ENCODE data around the gene ANKRD42. TPM values are rescaled to one million over a fixed set of nuclear protein-coding genes. Genes with fewer than 3 reads are reported as not detected.
A peak's percentile ranks its signal among the peaks of the same experiment; 100 is the strongest.

ANKRD42 gene
- total RNA-seq (2014; rRNA removed; shearing (Covaris generic)): 3.9 and 4.9 TPM in 2 replicates

DNA sequence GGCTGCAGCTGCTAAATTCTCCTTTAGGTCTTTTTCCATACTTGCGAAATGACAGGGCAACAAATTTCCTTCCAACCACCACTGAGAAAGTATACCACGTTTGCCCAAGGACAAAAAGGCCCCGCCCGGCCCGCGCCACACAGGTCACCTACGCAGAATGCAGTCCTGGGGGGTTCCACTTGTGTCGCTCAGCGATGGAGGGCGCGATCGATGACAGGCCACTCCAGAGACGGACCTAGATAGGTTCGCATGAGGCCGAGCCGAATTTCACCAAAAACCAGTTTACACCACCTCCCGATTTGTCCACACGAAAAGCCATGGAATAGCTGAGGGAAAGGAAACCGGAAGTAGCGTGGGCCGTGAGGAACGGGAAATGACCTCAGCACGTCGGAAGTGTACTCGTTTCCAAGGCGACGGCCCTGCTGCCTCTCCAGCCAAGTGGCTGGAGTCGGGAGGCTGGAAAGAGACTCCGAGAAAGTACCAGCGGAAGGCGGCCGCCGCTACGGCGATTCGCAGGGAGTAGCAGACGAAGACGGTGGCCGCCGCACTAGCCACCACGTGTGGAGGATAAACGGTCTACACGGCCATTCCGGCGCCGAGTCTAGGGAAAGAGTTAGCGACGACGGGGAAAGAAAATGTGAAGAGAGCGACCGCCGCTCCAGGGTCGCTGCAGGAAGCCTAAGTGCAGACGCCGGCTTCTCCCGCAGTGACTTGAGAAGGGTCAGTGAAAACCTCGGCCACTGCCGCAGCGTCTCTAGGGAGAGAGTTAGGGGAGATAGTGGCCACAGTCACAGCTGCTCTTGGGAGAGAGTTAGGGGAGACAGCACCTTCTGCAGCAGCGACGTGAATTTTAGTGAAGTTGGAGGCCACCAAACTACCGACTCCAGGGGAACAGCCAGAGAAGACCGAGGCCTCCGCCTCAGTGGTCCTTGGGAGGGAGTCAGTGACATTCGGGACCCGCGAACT lies at the start of gene ANKRD42:
ANKRD42 (plus strand) TSS at position 398 of the 966 bp plus-strand sequence. CDS start 959 bp downstream, outside the sequence.
- peak; percentile 96 for DNase-seq (ENCODE audit: low spot score)

GRCh38 chr11:83147895-83148294 lies 45.6 kb upstream of the ANKRD42 start:
- DNase-seq (ENCODE audit: low spot score): no peak

- DNase-seq (ENCODE audit: low spot score): no peak
These were observed 43.1 kb upstream of the ANKRD42 start for GRCh38 chr11:83150450-83150849.

- no peak for DNase-seq (ENCODE audit: low spot score)
These were observed 42.1 kb upstream of the ANKRD42 start for GRCh38 chr11:83151274-83151977.

DNA sequence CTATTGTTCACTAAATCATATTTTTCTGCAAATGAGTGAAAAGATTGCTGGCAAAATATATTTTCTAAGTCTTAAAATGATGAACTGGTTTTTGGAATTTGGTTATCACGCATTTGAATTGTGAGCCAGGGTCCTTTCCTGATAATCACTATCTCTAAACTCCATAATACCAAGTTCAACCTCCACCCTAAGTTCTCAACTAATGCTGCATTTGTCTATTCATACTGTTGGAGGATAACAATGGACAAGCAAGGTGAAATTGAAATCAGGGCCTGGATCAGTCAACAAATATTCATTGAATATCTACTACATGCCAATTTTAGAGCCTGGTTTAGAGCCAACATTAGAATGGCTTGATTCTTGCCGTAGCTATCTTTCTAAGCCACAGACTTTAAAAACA lies 41.2 kb upstream of the ANKRD42 start:
- no peak for DNase-seq (ENCODE audit: low spot score)

DNA sequence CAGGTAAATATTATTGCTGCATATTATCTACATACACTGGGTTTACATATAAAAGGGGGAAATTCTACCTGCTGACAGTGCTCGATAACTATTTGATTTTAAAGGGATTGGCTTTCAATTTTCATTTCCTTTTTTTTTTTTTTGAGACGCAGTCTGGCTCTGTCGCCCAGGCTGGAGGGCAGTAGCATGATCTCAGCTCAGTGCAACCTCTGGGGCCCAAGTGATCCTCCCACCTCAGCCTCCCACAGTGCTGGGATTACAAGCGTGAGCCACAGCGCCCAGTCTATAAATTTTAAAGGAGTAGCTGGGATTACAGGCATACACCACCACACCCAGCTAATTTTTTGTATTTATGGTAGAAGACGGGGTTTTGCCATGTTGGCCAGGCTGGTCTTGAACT lies 39.7 kb upstream of the ANKRD42 start:
- DNase-seq (ENCODE audit: low spot score): no peak

- DNase-seq (ENCODE audit: low spot score): peak; percentile 100
These were observed 37.1 kb upstream of the ANKRD42 start for GRCh38 chr11:83156144-83156995.

DNA sequence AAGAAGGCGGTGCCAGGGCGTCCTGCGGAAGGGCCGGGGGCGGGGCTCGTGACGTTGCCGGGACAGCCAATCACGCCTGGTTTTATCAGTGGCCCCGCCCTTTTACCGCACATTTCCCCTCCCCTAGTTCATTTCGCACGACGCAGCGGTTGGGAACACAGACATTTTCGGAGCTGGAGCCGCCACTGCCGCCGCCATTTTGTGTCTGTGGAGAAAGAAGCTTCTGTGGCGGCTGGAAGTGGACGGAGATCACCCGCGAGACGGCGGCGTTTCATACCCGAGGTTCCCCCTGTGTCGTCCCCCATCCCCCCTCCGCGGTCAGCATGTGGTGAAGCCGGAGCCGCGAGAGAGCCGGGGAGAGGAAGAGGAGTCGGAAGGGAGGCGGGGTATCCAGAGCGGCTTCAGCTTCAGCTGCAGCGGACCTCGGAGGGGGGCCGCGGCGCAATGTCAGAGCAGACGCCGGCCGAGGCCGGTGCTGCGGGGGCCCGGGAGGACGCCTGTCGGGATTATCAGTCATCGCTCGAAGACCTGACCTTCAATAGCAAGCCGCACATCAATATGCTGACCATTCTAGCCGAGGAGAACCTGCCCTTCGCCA lies 36.4 kb upstream of the ANKRD42 start, which contains the start of gene PCF11:
PCF11 (plus strand) TSS at position 136 of the 598 bp plus-strand sequence; CDS start at position 445, 309 bp downstream.
- DNase-seq (ENCODE audit: low spot score): no peak

GRCh38 chr11:83157594-83158356 lies 35.7 kb upstream of the ANKRD42 start:
- peak; percentile 54 for DNase-seq (ENCODE audit: low spot score)

GRCh38 chr11:83158357-83158786 lies 35.1 kb upstream of the ANKRD42 start:
- DNase-seq (ENCODE audit: low spot score): peak; percentile 17

DNA sequence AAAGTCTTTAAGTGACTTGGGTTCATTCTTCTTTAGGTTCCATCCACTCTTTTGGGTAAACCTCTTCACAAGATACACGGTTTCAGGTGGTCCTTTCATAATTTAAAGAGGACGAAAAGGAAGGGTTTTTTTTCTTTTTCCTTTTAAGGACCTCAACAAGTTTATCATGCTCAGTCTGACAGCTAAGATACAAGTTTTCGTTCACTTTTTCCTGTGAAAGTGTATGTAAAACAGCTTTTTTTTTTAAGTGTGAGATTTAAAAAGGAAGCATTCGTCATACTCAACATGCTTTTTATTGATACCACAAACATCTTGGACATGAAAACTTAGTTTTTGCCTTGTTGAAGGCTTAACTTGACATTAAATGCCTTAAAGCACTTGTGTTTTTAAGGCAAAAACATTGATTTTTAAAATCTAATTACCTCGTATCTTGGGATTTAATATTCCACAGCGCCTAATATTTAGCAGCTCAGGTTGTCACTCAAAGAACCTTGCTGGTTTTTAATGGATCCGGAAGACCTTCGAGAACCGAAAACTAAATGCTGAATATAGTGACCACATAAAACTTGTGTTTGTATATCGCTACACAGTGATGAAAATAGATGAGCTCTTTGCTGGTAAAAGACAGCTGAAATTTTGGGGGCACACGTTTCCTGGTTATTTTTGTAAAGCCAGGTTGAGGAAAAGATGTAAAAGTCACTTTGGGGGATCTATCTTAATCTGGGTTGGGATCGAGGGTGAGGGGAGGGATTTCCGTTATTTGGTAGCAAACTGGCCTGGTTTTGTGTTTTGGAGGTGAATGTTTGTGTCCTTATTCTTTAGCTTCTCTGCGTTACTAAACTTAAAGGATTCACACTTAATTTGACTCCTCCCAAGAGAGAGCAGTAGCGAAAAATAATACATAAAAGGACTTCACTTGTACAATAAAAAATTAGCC lies 34.3 kb upstream of the ANKRD42 start:
- no peak for DNase-seq (ENCODE audit: low spot score)

DNA sequence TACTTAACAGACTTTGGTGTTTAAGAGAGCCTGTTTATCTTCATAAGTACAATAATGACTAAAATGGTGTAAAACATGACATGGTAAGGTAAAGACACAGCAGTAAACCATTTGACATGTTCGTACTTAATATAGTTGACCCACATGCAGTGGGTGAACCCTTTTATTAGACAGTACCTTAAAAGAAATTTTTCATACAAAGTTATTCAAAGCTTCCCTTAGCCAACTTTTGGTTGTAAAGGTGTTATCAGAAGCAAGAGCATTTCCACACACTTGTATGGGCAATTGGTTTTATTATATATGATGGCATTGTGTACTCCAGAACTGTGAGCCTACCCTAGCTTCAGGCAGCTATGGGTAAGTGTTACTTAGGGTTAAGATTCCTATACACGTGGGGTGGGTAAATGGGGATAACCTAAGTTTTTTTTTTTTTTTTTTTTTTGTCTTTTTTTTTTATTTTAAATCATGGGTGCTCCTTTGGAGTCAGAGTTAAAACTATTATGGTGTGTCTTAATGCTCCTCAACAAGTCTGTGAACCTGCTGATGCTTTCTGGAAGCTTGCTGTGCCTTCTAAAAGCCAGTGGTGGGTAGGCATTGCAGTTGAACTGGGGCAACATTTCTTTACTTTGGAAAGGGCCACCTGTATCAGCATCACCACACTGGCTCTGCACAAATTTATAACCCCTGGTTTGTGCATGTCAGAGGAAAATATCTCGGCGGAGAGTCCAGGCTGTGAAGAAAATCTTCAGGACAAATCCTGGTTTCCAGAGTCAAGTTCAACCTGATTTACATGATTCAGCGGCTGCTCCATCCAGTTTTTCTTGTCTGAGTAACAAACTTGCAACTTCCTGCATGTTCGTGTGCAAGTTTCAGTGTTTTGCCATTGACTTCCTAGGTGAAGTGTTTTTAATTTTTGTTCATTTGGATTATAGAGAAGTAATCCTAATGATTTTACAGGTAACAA lies 33.3 kb upstream of the ANKRD42 start:
- DNase-seq (ENCODE audit: low spot score): no peak

DNA sequence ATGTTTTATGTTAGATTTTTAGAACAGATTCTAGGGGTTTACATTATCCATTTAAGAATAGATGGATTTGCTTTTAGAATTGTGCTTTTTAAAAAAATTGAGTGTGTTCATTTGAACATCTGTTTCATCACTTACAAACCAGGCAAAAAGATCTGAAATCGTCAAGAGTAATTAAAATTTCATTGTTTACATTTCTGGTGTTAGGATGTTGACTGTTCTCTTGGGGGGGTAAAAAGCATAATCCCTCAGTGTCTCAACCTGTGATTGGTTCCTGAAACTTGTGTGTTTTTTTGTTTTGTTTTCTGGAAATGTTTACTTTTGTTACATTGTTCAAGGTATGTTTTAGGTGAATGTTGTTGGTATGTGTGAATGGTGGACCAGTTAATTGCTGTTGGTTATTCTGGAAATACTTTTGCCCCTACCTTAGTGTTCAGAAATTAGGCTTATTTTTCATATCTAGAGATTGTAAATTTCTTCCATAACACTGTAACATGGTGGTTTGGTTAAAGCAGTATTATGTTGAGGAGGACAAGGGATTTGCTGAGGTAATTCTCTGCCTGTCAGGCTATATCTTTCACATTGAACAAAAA lies 31.8 kb upstream of the ANKRD42 start:
- no peak for DNase-seq (ENCODE audit: low spot score)

- no peak for DNase-seq (ENCODE audit: low spot score)
These were observed 31.1 kb upstream of the ANKRD42 start for GRCh38 chr11:83162377-83162776.

DNA sequence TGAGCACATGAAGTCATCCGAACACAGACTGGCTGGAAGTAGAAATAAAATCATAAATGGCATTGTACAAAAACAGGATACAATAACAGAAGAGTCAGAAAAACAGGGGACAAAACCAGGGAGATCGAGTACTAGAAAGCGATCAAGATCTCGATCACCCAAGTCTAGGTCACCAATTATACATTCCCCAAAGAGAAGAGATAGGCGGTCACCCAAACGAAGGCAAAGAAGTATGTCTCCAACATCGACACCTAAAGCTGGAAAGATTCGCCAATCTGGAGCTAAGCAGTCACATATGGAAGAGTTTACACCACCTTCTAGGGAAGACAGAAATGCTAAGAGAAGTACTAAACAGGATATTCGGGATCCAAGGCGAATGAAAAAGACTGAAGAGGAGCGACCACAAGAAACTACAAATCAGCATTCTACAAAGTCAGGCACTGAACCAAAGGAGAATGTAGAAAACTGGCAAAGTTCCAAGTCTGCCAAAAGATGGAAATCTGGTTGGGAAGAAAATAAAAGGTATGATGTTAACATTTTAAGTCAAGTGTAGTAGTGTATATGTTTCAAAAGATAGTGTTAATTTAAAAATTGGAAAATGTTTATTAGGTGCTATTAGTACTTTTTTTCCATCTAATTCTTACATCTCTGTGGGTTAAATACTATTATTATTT lies 27.2 kb upstream of the ANKRD42 start:
- DNase-seq (ENCODE audit: low spot score): no peak

DNA sequence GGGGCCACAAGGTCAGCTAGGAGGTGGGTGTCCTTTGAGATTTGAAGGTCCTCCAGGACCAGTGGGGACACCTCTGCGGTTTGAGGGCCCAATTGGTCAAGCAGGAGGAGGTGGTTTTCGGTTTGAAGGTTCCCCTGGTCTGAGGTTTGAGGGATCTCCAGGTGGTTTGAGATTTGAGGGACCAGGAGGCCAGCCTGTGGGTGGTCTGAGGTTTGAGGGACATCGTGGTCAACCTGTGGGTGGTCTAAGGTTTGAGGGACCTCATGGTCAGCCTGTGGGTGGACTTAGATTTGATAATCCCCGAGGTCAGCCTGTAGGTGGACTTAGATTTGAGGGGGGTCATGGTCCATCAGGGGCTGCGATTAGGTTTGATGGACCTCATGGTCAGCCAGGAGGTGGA lies 24.8 kb upstream of the ANKRD42 start:
- no peak for DNase-seq (ENCODE audit: low spot score)

DNA sequence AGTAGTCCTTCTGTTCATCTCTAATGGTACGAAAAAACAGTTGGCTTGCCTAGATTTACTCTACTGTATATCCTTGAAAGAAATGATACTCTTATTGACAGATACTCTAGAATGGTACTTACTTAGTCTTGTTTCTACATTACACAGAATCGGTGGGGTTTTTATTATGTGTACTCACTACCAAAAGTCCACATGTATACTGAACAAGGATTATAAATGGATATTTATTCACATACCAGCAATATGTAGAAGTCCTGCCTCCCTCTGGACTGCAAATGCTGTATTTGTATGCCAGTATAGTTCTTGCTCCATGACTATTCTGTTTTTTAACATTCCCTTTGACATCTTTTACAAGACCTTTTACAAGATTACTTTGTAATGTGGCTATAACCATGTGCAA lies 22.6 kb upstream of the ANKRD42 start:
- no peak for DNase-seq (ENCODE audit: low spot score)

All from H4 (cell line).